Activated naive CD8-positive, alpha-beta T cell treated with anti-CD3 and anti-CD28 coated beads, Interleukin-2, amount 50 U/mL, for 24 hours (primary cell): Measurements from ENCODE around the gene IZUMO4.

Experiments used
- ATAC-seq: fragments of 150-1000 bp; cut with Tn5 transposase; one replicate; pipeline ENCODE4 v1.10.0; 2021
- DNase-seq: peaks from one replicate; pipeline ENCODE4 v3.0.0; 2021
- H3K27ac Mint-ChIP-seq: one replicate; pipeline ENCODE4 v1.8.0; 2021; ENCODE audit warnings: mild to moderate bottlenecking, mixed read lengths
- H3K27me3 Mint-ChIP-seq: one replicate; pipeline ENCODE4 v1.8.0; 2021; ENCODE audit warnings: mixed read lengths
- H3K36me3 Mint-ChIP-seq: one replicate; pipeline ENCODE4 v1.8.0; 2021; ENCODE audit warnings: low read depth, mixed read lengths
- H3K4me1 Mint-ChIP-seq: one replicate; pipeline ENCODE4 v1.8.0; 2021; ENCODE audit warnings: mixed read lengths
- H3K4me3 Mint-ChIP-seq: one replicate; pipeline ENCODE4 v1.8.0; 2021; ENCODE audit warnings: mild to moderate bottlenecking, moderate library complexity, mixed read lengths
- H3K9me3 Mint-ChIP-seq: one replicate; pipeline ENCODE4 v1.8.0; 2021; ENCODE audit warnings: mixed read lengths

IZUMO4 gene

DNA sequence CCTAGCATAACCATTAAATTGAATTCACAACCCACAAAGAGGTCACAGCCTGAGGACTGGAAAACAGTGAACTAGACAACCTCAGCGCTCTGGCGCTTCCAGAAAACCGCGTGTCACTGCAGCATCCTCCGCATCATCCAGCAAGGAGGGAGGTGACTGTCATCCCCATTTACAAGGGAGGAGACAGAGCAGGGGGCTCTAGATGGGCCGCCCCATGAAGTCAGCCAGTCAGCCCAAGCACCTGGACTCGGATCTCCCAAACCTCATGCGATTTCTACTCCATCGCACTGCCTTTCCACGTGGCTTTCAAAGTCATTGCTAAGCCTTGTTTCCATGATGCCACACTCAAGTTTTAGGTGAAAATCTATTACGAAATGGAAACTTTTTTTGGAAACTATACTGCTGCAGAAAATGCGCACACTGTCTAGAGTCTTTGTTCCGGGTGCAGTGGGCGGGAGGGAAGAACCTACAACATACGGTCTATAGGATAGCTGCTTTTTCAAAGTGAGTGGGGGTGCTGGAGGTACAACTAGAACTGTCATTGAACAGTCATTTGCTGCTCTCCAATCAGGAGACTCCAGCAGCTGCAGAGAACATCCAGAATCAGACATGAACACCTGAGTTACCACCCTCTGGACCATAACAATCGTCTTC lies 51.9 kb downstream of the IZUMO4 start:
- ATAC-seq (no peak), DNase-seq (no peak)
- peaks cover 63% of the 10 kb centered on the region for H3K4me1 Mint-ChIP-seq
- peak overlapping the region; percentile 78 for H3K27ac Mint-ChIP-seq
- H3K4me3 Mint-ChIP-seq: peak overlapping the region; percentile 77
- no peaks in the 10 kb centered on the region for H3K27me3 Mint-ChIP-seq
- peaks cover 9% of the 10 kb centered on the region for H3K36me3 Mint-ChIP-seq
- H3K9me3 Mint-ChIP-seq: no peaks in the 10 kb centered on the region
